Measurements from ENCODE around the gene ZRANB3. TPM values are rescaled to one million over a fixed set of nuclear protein-coding genes. Genes with fewer than 3 reads are reported as not detected.

Gene ZRANB3
- polyA plus RNA-seq, 3 donors, result 8.5 to 9.3 (median 8.9) TPM

DNA sequence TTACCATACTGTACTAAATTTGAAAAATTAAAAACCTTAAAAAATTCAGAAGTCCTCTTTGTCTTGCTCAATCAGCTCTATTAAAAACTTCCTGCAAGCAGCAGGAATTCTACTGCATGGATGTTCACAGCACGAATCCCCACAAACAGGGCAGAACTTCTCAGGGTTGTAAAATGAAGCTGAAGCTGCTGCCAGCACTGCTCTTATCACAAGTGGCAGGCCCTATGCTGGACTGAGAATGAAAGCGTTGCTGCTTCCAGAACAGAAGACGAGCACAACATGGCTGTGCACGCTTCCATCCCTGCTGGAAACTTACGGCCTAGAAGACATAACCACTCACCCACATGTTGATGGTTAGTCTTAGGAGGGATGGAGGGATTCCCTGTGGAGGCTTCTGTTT, 345.0 kb downstream of the ZRANB3 start:
- DNase-seq (ENCODE audit: low read depth in 3 of 3, low spot score in 2 of 3), result no peak

DNA sequence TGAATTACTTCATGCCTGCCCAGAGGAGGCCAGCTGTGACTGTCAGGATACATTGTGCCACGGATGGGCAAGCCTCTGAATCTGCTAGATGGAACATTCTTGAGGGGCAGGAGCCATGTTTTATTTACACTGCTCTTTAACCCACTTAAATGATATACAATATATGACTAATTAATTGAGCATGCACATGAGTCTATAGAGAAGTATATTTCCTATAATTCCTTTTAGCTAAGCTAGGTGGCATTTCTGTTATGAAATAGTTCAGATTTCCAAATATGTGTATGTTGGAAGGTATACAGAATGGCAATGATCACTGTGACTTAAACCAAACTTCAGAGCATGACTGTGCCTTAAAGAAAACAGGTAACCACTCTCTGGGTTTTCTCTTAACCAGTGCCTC, 347.2 kb downstream of the ZRANB3 start:
- no peak for DNase-seq (ENCODE audit: low read depth in 3 of 3, low spot score in 2 of 3)

DNA sequence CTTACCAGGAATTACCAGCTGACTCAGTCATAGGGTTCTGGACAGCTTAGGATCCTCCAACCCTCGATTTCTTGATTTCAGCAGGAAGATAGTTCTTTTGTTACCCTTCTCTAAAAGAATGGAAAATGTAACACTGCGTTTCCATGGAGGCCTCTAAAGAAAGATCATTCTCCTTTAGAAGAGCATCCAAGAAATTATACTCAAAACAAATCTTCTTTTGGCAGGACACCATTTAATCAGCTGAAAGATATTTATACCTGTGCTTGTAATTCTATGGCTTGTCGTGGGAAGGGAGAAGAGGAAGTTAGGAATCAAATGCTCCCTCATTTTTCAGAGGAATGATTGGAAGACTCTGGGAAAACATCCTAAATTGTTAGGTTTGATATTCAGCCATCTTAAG, 348.4 kb downstream of the ZRANB3 start:
- DNase-seq (ENCODE audit: low read depth in 3 of 3, low spot score in 2 of 3), result no peak

DNA sequence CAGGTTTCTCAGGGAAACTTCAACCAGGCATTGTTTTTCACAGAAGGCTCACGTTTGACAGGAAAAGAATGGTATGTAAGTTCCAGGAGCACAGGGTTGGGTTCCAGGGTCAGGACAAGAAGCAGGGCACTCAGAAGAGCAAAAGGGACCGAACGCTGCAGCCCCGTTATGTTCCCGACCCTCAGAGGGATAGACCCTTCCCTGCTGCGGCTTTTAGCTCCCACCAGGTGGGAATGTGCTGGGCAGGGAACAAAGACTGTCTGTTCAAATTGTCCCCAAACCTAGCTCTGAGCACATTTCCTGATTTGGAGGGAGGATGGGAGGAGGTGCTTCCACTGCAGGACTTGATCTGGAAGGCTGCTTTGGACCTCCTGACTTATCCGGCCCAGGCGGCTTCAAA, 348.8 kb downstream of the ZRANB3 start:
- no peak for DNase-seq (ENCODE audit: low read depth in 3 of 3, low spot score in 2 of 3)

DNA sequence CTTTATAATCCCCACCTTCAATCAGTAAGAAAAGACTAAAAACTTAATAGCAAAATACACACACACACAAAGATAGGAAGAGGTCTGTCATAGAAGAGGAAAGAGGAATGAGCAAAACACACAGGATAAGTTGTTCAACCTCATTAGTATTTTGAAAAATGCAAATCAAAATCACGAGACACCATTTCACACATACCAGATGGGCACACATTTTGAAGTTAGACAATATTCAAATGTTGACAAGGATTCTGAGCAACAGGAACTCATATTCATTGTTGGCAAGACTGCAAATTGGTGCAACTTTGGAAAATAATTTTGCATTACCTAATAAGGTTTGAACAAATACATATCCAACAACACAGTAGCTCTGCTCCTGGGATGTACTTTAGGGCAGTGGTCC, 351.3 kb downstream of the ZRANB3 start:
- no peak for DNase-seq (ENCODE audit: low read depth in 3 of 3, low spot score in 2 of 3)

DNA sequence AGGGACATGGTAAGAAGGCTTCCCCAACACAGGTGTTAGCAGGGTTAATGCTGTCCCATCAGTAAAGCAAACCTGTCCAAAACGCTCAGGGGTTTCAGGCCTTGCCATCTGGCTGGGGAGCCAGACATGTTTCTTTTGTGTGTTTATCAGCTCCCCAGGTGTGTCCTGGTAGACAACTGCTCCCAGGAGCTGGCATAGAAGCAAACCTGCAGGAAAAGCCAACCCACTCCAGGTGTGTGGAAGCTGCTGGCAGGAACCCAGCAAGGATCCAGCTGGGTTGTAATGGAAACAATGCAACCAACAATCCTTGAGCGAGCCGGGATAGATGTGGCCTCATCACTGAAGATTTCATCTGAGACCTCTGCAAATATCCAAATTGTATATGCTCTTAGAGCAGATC, 355.8 kb downstream of the ZRANB3 start:
- no peak for DNase-seq (ENCODE audit: low read depth in 3 of 3, low spot score in 2 of 3)

DNA sequence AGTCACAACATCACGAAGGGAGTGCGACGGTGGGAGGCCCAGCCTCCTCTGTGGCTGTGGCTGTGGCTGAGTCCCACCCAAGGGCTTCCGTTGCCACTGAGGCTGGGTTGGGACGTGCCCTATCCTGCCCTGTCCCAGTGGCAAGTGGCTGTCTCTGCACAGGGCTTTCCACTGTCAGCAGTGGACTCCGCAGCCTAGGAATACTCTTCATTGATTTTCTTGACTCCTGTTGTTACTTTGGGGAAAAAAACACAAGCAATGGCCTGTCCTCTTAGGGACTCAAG, 356.3 kb downstream of the ZRANB3 start:
- DNase-seq (ENCODE audit: low read depth in 3 of 3, low spot score in 2 of 3), result no peak

DNA sequence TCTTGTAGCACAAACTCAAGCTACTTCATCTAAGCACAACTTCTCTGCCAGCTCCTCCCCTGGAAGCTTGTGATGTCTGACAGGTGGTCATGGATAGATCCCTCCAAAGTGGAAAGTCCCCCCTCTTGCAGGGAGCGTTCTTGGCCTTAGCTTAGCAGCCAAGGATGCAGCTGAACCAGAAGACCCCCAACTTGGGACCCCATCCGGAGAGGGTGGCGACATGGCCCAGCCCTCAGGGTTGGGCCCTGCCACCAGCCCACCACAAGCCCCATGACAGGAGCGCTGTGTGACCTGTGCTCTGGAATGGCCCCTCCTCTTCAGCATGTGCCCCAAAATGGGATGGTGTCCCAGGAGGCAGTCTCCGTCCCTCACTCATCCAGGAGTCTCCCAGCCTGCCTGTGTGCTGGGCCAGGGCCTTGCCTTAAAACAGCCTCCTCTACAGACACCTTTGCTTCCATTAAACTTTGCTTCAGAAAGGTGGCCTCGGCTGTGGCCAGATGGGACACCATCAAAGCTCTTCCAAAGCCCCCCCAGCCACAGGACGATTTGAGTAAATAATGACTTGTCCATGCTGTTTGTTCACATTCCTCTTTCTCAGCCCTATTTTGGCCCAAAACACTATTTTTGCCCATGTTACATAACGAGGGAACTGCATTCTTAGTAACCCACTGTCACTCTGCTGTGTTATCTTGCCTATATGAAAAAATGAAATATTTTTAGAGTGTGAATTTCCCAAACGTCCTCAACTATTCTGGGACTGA, 356.8 kb downstream of the ZRANB3 start:
- DNase-seq (ENCODE audit: low read depth in 3 of 3, low spot score in 2 of 3), result no peak

DNA sequence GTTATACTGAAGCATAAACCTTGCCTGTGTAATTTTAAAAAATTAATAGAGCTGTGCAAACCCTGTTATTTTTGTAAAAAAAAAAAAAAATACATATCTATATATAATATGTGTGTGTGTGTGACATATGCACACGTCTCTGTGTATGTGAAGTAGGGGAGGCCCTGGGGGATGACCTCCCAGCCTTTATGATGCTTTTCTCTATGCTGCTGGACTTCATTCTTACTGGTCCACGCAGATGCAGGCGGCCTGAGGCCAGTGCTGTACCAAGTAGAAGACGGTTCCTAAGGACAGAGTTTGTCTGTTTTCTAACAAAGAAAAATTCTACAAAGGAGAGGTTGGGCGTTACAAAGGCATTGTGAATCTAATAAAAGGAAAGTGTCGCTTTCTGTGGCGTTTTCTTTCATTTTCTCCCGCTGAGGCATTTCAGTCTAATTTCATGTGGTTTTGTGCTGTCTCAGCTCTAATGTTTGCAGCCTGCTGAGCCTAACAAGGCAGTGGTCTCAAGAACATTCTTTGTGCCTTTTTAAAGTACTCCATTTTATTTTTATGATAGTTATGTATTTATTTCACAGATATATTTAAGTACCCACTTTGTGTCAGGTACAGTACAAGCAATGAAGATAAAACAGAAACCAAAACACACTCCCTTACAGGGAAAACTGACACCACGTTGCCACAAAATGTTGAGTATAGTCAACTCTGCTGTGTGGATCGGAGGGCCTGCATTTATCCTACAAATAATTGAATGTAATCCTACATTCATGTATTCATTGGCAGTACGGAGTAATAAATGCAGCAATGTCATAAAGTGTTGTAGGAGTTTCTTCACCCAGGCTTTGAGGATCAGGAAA, 360.9 kb downstream of the ZRANB3 start:
- no peak for DNase-seq (ENCODE audit: low read depth in 3 of 3, low spot score in 2 of 3)

DNA sequence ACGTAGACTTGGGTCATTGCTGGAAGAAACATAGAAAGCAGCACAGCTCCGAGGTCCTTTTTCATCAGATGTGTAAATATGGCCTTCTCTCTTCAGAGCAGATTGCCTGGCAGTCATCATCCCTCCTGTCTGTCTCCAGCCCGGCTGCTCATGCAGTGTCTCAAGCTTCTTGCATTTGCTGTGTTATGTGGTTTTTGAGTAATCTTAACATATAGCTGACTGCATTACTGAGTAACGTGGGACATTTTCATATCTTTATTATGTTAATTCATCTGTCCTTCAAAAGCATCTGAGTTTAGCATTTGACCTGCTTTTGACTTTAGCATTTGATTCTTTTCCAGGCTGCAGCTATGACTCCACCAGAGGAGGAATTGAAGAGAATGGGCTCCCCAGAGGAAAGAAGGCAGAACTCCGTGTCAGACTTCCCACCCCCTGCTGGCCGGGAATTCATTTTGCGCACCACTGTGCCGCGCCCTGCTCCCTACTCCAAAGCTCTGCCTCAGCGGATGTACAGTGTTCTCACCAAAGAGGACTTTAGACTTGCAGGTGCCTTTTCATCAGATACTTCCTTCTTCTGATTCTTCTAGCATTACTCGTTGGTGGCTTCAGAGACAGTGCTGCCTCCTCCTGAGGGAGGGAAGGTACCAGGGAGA, 362.7 kb downstream of the ZRANB3 start:
- DNase-seq (ENCODE audit: low read depth in 3 of 3, low spot score in 2 of 3), result no peak

DNA sequence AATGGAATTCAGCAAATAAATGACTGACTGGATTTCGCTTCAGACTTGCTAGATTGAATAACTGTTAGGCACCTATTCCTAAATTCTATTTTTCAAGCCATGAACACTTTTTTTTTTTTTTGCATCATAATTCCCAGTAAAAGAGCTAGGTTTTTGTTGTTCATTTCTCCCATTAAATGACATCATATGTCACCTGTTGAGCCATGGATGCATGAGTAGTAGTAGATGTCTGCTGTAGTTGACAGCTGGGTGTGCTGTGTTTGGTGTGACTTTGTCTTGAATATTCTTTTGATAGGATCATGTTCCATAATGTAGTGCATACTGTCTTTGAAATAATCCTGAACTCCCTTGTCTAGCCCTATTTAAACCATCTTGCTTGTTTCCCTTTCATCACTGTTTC, 363.7 kb downstream of the ZRANB3 start:
- no peak for DNase-seq (ENCODE audit: low read depth in 3 of 3, low spot score in 2 of 3)

DNA sequence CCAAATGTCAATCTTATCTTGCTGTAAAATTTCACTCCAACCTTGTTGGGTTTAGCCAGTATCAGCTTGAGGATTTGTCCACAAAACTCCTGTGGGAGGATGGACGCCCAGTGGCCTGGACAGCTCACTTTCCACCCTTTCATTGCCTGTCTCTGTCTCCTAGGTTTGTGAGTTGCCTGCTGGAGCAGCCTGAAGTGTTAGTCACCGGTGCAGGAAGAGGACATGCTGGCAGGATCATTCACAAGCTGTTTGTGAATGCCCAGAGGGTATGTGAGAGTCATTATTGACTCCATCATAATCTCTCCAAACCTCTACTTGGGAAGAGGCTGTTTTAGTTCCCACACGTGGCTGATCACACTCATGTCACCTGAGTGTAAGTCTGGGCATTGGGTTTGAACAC, 366.6 kb downstream of the ZRANB3 start:
- DNase-seq (ENCODE audit: low read depth in 3 of 3, low spot score in 2 of 3), result no peak

DNA sequence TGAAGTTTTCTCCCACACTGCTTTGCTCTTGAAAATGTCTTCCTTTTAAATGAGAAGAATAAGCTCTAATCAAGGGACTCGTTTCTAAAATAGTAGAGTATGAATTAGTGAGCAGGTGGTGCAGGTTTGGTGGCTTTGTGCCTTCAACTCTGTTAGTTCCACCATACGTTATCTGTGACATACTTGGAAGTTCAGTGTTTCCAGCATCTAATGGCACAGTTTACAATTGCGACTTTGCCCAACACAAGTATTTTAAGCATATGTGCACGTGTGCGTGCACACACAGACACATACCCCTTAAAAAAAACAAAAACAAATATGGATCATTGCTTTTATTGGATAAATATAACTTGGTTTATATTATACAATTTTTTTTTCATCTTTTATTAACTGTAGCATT, 367.1 kb downstream of the ZRANB3 start:
- no peak for DNase-seq (ENCODE audit: low read depth in 3 of 3, low spot score in 2 of 3)

DNA sequence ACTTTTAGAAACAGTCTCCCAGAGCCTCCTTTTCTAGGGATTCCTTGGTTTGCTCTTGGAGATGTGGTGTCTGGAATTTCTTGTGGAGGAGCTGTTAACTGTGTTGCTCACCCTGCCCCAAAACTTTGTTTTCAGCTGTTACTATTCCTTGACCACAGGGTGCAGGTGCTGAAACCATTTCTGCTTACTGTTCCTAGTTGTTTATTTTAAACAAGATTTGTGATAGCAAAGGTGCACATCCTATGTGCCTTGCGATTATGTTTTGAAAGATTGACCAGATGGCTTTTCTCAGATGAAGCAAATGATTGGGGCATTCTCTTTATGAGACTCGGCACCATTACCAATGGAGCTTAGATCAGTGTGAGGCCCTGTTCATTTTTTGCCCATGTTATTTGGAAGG, 367.7 kb downstream of the ZRANB3 start:
- no peak for DNase-seq (ENCODE audit: low read depth in 3 of 3, low spot score in 2 of 3)

DNA sequence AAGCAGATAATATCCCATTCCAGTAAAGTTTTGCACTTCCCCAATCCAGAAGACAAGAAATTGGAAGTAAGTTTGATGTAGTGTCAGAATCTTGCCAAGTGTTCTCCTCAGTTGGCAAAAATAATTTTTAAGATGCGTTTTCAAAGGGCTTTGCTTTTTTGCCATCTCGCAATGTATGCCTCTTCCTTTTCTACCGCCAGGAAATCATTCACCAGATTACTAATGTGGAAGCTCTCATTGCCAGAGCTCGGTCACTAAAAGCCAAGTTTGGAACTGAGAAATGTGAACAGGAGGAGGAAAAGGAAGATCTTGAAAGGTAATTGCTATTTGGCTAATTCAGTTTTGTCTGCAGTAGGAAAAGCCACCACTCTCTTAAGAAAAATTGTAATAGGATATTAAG, 368.2 kb downstream of the ZRANB3 start:
- DNase-seq (ENCODE audit: low read depth in 3 of 3, low spot score in 2 of 3), result no peak

DNA sequence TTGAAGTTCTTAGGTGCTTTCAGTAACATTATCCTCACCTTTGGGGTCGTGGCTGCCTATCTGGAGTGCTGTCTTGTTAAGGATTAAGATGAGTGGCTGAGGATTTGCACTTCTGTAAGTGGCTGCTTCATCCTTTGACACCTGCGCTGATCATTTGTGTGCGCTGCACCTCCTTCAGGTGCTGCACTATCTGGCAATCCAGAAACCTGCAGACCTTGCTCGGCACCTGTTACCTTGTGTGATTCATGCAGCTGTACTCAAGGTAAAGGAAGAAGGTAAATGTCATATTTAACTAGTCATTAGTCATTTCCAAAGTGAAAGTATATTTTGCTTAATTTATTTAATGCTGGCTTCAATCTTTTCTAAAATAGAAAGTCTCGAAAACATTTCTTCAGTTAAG, 368.6 kb downstream of the ZRANB3 start:
- DNase-seq (ENCODE audit: low read depth in 3 of 3, low spot score in 2 of 3), result no peak

DNA sequence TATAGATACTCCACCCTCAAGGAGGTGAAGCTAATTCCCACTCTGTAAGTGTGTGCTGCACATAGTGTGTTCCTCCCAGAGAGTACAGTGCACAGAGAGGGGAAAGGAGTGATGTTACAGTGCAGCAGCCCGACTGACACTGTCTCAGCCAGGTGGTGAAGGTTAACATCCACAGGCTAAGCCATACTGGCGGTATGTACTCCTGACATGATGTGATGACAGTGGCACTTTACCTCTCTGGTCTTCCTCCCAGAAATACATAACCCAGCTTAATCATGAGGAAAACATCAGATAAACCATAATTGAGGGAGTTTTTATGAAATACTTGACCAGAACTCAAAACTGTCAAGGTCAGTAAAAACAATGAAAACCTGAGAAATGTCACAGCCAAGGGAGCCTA, 371.8 kb downstream of the ZRANB3 start:
- no peak for DNase-seq (ENCODE audit: low read depth in 3 of 3, low spot score in 2 of 3)

DNA sequence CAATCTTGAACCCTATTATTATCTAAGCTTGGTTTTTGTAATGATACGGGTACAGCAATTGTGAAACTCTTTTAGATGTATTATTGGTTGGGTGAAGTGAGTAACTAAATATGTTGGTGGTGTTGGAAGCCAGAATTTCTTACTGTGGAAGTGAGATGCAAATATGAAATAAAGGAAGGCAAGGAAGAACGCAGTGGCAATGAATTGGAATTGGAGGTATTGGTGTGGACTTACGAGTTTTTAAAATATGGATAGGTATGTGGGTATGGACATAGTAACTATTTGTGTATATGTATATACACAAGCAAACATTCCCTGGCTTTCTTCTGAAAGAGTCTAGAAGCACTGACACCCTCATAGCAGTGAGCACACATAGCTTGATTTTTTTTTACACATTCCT, 373.2 kb downstream of the ZRANB3 start:
- DNase-seq (ENCODE audit: low read depth in 3 of 3, low spot score in 2 of 3), result no peak

DNA sequence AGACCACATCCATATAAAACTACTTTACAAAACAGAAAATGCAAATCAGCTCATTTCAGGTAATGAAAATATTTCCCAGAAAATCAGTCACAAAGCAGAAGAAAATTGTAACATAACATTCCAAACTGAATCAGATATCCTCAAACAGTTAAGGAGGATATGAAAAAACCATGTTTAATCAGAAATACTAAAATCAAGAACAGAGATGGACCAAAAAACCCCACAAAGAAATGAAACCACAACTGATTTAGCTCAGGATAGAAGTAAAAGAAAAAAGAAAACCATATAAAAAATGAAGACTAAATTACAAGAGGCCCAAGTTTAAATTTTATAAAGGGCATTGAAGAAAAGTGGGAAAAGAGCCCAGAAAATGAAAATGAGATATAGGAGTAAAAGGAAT, 376.1 kb downstream of the ZRANB3 start:
- no peak for DNase-seq (ENCODE audit: low read depth in 3 of 3, low spot score in 2 of 3)

DNA sequence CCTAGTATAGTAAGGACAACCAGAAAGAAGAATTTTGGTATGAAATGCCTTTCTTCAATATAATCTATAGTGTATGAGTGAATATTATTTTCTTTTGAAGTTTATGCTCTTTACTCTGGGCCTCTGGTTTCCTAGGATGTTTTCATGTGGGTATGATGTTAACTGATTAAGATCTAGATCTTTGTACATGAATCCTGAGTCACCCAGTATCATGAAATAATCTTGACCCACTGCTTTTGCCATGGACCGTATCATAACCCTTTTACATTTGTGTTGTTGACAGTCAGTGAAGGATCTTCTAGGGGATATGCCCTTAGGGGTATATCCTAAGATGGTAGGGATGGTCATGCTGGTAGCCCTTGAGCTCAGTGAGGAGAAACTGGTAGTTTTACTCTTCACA, 378.7 kb downstream of the ZRANB3 start:
- no peak for DNase-seq (ENCODE audit: low read depth in 3 of 3, low spot score in 2 of 3)

DNA sequence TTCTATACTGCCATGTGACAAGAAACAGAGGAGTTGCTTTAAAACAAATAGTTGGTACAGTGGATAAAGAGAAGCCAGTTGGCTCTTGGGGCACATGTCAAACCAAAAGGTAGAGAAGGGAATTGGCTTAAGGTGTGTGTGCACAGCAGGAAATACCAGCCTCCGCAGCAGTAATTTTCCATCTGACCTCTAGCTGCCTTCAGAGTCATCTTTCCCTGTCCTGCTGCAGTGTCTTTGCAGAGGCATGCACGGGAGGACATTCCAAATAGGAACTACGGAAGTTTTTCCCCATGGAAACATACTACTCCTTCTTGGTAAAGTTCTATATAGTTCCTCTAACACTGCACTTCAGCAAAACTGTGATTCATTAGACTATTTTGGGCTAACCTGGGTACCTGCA, 379.4 kb downstream of the ZRANB3 start:
- DNase-seq (ENCODE audit: low read depth in 3 of 3, low spot score in 2 of 3), result no peak

DNA sequence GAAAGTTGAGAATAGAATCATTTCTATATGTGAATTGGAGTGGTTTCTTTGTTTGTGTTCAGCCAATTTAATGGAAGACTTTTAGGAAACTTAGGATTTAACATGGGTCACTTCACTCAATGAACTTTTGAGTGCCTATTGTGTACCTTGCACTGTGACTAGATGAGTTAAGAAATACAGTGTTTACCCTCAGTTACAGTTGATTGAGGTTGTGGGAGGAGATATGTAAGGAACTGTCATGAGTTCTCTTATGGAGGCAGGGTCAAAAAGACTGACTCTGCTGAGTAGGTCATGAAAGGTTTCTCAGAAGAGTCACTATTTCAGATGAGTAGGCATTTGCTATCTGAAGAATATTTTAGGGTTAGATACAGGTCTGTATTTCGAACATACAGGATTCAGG, 380.3 kb downstream of the ZRANB3 start:
- DNase-seq (ENCODE audit: low read depth in 3 of 3, low spot score in 2 of 3), result no peak

Measured in right renal cortex interstitium (tissue), 3 donors.